HG03558 (cell line): ENCODE data around the gene ABHD8.

ENCODE experiments used
- ATAC-seq: cut with Tn5 transposase; IDR thresholded peaks from one replicate; pipeline ENCODE4 v1.9.1; 2021; ENCODE audit warnings: moderate number of reproducible peaks; ENCODE audit not compliant: unreplicated experiment; ENCODE audit errors: extremely low read depth

ABHD8 gene

GRCh38 chr19:17334414-17335409 is 31.5 kb upstream of the ABHD8 start, which contains the start of gene ANO8:
Gene ANO8, minus strand, starts transcription at chr19:17334855. Its CDS starts 185 bp downstream, at chr19:17334670.
- ATAC-seq = no peak

- ATAC-seq = no peak
Observed at GRCh38 chr19:17333611-17334413, 30.6 kb upstream of the ABHD8 start.

GRCh38 chr19:17332677-17333581 is 29.7 kb upstream of the ABHD8 start:
- no peak for ATAC-seq

- no peak for ATAC-seq
Observed at GRCh38 chr19:17332360-17332676, 29.1 kb upstream of the ABHD8 start.

- ATAC-seq = no peak
Observed at GRCh38 chr19:17331045-17331558, 27.9 kb upstream of the ABHD8 start.

- ATAC-seq = no peak
Observed at GRCh38 chr19:17330262-17331044, 27.2 kb upstream of the ABHD8 start.

- ATAC-seq = no peak
Observed at GRCh38 chr19:17329366-17330261, 26.4 kb upstream of the ABHD8 start.

- no peak for ATAC-seq
Observed at GRCh38 chr19:17328517-17329365, 25.5 kb upstream of the ABHD8 start.

GRCh38 chr19:17327654-17328516 is 24.7 kb upstream of the ABHD8 start:
- no peak for ATAC-seq

GRCh38 chr19:17327068-17327653 is 23.9 kb upstream of the ABHD8 start:
- no peak for ATAC-seq

- no peak for ATAC-seq
Observed at GRCh38 chr19:17326595-17326966, 23.4 kb upstream of the ABHD8 start.

GRCh38 chr19:17325881-17326594 is 22.8 kb upstream of the ABHD8 start:
- no peak for ATAC-seq

GRCh38 chr19:17325133-17325532 is 21.9 kb upstream of the ABHD8 start:
- no peak for ATAC-seq

- no peak for ATAC-seq
Observed at GRCh38 chr19:17324357-17325114, 21.3 kb upstream of the ABHD8 start.

- no peak for ATAC-seq
Observed at GRCh38 chr19:17323964-17324332, 20.7 kb upstream of the ABHD8 start.
